ENCODE data around the gene MT4. TPM values are rescaled to one million over a fixed set of nuclear protein-coding genes. Genes with fewer than 3 reads are reported as not detected.

The MT4 gene
- total RNA-seq, 1 donor from 2014 or later = not detected

- DNase-seq (ENCODE audit: low spot score) = peak; percentile 95
- ATAC-seq = peak; percentile 97
Observed at GRCh38 chr16:56617212-56618085, 52.6 kb downstream of the MT4 start.

- DNase-seq (ENCODE audit: low spot score) = no peak
- ATAC-seq = no peak
Observed at GRCh38 chr16:56618138-56618537, 53.3 kb downstream of the MT4 start.

Other genes with a start within 250 kb of the MT4 start
- gene AMFR, start 139.5 kb upstream of the MT4 start, total RNA-seq = 159 TPM
- 31.7 TPM for gene NUDT21, start 113.7 kb upstream of the MT4 start, total RNA-seq
- 12.1 TPM for gene OGFOD1, start 113.5 kb upstream of the MT4 start, total RNA-seq
- gene BBS2, start 45.0 kb upstream of the MT4 start, total RNA-seq = 11.7 TPM
- gene MT3, start 24.5 kb downstream of the MT4 start, total RNA-seq = not detected
- gene MT2A, start 43.5 kb downstream of the MT4 start, total RNA-seq = 3,908 TPM
- 1,576 TPM for gene MT1E, start 60.7 kb downstream of the MT4 start, total RNA-seq
- 546 TPM for gene MT1M, start 67.6 kb downstream of the MT4 start, total RNA-seq
- gene MT1A, start 73.6 kb downstream of the MT4 start, total RNA-seq = 141 TPM
- gene MT1B, start 86.8 kb downstream of the MT4 start, total RNA-seq = 2.7 TPM
- gene MT1F, start 92.9 kb downstream of the MT4 start, total RNA-seq = 763 TPM
- 5,960 TPM for gene MT1G, start 103.0 kb downstream of the MT4 start, total RNA-seq
- gene MT1H, start 104.7 kb downstream of the MT4 start, total RNA-seq = 949 TPM
- 2,271 TPM for gene MT1X, start 117.4 kb downstream of the MT4 start, total RNA-seq
- 13.2 TPM for gene NUP93, start 165.1 kb downstream of the MT4 start, total RNA-seq

All from left lobe of liver (tissue), 2 donors.